Measurements from ENCODE around the gene RAB40C. TPM values are rescaled to one million over a fixed set of nuclear protein-coding genes. Genes with fewer than 3 reads are reported as not detected.

Gene RAB40C
- total and polyA plus RNA-seq, 4 donors = 6.1 to 11.0 (median 9.2) TPM

DNA sequence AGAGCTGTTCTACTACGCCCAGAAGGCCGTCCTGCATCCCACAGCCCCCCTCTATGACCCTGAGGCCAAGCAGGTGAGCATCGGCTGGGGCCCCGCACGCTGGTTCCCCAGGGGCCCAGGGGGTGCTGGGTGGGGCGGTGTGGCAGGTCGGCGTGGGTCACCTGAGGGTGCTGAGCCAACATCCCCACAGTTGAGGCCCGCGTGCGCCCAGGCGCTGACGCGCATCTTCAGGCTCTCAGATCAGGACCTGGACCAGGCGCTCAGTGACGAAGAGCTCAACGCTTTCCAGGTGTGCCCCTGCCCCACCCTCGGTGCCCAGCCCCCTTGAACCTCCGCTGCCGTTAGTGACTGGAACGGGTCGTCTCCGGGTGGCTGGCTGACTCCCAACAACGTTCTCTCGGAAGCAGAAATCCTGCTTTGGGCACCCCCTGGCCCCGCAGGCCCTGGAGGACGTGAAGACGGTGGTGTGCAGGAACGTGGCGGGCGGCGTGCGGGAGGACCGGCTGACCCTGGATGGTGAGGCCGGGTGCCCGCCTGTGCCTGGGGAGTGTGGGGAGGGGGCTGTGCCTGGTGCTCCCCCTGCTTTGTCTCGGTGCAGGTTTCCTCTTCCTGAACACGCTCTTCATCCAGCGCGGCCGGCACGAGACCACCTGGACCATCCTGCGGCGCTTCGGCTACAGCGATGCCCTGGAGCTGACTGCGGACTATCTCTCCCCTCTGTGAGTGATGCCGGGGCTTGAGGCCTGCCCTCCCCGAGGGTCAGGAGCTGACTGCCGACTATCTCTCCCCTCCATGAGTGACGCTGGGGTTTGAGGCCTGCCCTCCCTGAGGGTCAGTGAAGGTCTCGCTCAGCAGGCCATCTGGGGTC, 80.9 kb downstream of the RAB40C start (continued):
- TF ChIP-seq, protein P1, sequence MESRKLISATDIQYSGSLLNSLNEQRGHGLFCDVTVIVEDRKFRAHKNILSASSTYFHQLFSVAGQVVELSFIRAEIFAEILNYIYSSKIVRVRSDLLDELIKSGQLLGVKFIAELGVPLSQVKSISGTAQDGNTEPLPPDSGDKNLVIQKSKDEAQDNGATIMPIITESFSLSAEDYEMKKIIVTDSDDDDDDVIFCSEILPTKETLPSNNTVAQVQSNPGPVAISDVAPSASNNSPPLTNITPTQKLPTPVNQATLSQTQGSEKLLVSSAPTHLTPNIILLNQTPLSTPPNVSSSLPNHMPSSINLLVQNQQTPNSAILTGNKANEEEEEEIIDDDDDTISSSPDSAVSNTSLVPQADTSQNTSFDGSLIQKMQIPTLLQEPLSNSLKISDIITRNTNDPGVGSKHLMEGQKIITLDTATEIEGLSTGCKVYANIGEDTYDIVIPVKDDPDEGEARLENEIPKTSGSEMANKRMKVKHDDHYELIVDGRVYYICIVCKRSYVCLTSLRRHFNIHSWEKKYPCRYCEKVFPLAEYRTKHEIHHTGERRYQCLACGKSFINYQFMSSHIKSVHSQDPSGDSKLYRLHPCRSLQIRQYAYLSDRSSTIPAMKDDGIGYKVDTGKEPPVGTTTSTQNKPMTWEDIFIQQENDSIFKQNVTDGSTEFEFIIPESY (IDR thresholded peaks at IDR 0.05) = no peak
- TF ChIP-seq RXRA (IDR thresholded peaks at IDR 0.05) = no peak

DNA sequence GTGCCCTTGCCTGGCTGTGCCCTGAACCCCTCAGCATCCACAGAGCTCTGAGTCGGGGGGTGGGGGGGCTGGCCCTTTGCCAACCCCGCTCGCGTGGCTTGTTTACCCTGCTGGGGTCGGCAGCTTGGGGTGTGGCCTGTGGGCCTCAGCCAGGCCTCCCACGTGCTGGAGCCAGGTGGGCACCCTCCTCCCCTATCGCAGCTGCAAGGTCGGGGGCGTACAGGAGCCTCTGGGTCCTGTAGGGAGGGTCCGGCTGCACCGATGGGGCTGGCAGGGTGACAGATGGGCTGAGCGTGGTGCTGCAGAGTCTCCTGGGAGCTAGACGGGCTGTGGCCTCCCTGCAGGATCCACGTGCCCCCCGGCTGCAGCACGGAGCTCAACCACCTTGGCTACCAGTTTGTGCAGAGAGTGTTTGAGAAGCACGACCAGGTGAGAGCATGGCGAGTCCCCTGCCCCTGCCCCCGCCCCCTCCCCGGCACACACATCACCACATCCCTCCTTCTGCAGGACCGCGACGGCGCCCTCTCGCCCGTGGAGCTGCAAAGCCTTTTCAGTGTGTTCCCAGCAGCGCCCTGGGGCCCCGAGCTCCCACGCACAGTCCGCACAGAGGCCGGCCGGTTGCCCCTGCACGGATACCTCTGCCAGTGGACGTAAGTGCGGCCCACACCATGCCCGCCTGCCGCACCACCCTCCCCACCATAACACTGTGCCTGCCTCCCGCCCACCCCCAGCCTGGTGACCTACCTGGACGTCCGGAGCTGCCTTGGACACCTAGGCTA, 81.7 kb downstream of the RAB40C start:
- H3K9me3 ChIP-seq (ENCODE audit: control insufficient read depth in 4 of 4, low read length in 3 of 4) = no peaks in the 10 kb centered on the region
- H3K4me3 ChIP-seq (ENCODE audit: low read depth in 1 of 3, low read length in 3 of 3) = no peak overlapping the region
- H3K27me3 ChIP-seq (ENCODE audit: control insufficient read depth in 4 of 4, insufficient read depth in 4 of 4, low read length in 3 of 4) = no peaks in the 10 kb centered on the region
- H3K4me1 ChIP-seq (ENCODE audit: control insufficient read depth in 4 of 4, insufficient read depth in 4 of 4, low read length in 3 of 4) = peaks cover 14 to 36% (median 20%) of the 10 kb centered on the region in 4 donors
- H3K9ac ChIP-seq (ENCODE audit: low read depth in 1 of 2, low read length in 2 of 2) = no peak overlapping the region
- 90% methylated on average over 40 of the region's 40 CpGs for WGBS
- TF ChIP-seq JUND (IDR thresholded peaks at IDR 0.05) = no peak
- TF ChIP-seq, protein P2, sequence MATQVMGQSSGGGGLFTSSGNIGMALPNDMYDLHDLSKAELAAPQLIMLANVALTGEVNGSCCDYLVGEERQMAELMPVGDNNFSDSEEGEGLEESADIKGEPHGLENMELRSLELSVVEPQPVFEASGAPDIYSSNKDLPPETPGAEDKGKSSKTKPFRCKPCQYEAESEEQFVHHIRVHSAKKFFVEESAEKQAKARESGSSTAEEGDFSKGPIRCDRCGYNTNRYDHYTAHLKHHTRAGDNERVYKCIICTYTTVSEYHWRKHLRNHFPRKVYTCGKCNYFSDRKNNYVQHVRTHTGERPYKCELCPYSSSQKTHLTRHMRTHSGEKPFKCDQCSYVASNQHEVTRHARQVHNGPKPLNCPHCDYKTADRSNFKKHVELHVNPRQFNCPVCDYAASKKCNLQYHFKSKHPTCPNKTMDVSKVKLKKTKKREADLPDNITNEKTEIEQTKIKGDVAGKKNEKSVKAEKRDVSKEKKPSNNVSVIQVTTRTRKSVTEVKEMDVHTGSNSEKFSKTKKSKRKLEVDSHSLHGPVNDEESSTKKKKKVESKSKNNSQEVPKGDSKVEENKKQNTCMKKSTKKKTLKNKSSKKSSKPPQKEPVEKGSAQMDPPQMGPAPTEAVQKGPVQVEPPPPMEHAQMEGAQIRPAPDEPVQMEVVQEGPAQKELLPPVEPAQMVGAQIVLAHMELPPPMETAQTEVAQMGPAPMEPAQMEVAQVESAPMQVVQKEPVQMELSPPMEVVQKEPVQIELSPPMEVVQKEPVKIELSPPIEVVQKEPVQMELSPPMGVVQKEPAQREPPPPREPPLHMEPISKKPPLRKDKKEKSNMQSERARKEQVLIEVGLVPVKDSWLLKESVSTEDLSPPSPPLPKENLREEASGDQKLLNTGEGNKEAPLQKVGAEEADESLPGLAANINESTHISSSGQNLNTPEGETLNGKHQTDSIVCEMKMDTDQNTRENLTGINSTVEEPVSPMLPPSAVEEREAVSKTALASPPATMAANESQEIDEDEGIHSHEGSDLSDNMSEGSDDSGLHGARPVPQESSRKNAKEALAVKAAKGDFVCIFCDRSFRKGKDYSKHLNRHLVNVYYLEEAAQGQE (IDR thresholded peaks at IDR 0.05) = no peak
- no peak overlapping the region for H3K27ac ChIP-seq (ENCODE audit: low read depth in 1 of 2, low read length in 2 of 2)
- peaks cover 5 to 37% (median 19%) of the 10 kb centered on the region in 4 donors for H3K36me3 ChIP-seq (ENCODE audit: control insufficient read depth in 4 of 4, insufficient read depth in 3 of 4, low read depth in 1 of 4, low read length in 3 of 4)
- DNase-seq (ENCODE audit: low spot score) = no peak

DNA sequence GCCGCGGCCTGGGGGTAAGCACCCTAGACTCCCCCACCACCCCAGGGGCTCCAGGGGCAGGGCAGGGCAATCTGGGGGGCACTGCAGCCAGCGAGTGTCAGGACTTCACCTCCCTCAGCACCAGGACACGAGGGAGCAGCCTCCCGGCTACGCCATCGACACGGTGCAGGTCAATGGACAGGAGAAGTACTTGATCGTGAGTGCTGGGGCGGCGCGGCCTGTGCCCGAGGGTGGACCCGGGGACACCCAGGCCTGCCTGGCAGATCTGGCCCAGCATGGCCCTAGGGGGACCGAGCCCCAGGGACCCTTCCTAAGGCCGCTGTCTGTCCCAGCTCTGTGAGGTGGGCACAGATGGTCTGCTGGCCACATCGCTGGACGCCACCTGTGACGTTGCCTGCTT, 82.5 kb downstream of the RAB40C start:
- Histone ChIP-seq H3K27ac (ENCODE audit: low read depth in 1 of 2, low read length in 2 of 2) (no peak overlapping the region), H3K4me1 (ENCODE audit: control insufficient read depth in 4 of 4, insufficient read depth in 4 of 4, low read length in 3 of 4) (peaks cover 12 to 33% (median 18%) of the 10 kb centered on the region in 4 donors), H3K36me3 (ENCODE audit: control insufficient read depth in 4 of 4, insufficient read depth in 3 of 4, low read depth in 1 of 4, low read length in 3 of 4) (peaks cover 5 to 37% (median 19%) of the 10 kb centered on the region in 4 donors)

DNA sequence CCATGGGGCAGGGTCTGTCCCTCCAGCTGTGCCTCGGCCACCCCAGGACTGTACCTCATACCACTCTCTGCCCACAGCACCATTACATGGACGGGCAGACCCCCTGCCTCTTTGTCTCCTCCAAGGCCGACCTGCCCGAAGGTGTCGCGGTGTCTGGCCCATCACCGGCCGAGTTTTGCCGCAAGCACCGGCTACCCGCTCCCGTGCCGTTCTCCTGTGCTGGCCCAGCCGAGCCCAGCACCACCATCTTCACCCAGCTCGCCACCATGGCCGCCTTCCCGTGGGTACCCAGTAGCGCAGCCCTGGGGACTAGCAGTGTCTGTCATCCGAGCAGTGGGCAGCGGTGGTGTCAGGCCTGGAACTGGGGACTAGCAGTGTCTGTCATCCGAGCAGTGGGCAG, 83.0 kb downstream of the RAB40C start:
- Histone ChIP-seq H3K9me3 (ENCODE audit: control insufficient read depth in 4 of 4, low read length in 3 of 4) (no peaks in the 10 kb centered on the region), H3K4me3 (ENCODE audit: low read depth in 1 of 3, low read length in 3 of 3) (no peak overlapping the region), H3K4me1 (ENCODE audit: control insufficient read depth in 4 of 4, insufficient read depth in 4 of 4, low read length in 3 of 4) (peaks cover 9 to 28% (median 15%) of the 10 kb centered on the region in 4 donors), H3K27me3 (ENCODE audit: control insufficient read depth in 4 of 4, insufficient read depth in 4 of 4, low read length in 3 of 4) (no peaks in the 10 kb centered on the region), H3K36me3 (ENCODE audit: control insufficient read depth in 4 of 4, insufficient read depth in 3 of 4, low read depth in 1 of 4, low read length in 3 of 4) (peaks cover 5 to 37% (median 19%) of the 10 kb centered on the region in 4 donors), H3K9ac (ENCODE audit: low read depth in 1 of 2, low read length in 2 of 2) (no peak overlapping the region), H3K27ac (ENCODE audit: low read depth in 1 of 2, low read length in 2 of 2) (no peak overlapping the region)
- TF ChIP-seq FOXA2 (IDR thresholded peaks at IDR 0.05) (no peak), YY1 (IDR thresholded peaks at IDR 0.05) (no peak), RXRA (IDR thresholded peaks at IDR 0.05) (no peak), FOXA1 (IDR thresholded peaks at IDR 0.05) (no peak), GABPA (IDR thresholded peaks at IDR 0.05 in 1 of 2, conservative IDR thresholded peaks at IDR 0.05 in 1 of 2) (no peak), NR2F2 (IDR thresholded peaks at IDR 0.05) (no peak), EGR1 (IDR thresholded peaks at IDR 0.05; ENCODE audit: low read depth in 2 of 2) (no peak), RAD21 (IDR thresholded peaks at IDR 0.05) (no peak)
- TF ChIP-seq, protein P1 (IDR thresholded peaks at IDR 0.05) = no peak
- TF ChIP-seq, protein P3, sequence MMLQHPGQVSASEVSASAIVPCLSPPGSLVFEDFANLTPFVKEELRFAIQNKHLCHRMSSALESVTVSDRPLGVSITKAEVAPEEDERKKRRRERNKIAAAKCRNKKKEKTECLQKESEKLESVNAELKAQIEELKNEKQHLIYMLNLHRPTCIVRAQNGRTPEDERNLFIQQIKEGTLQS (IDR thresholded peaks at IDR 0.05) = no peak
- TF ChIP-seq, protein P4, sequence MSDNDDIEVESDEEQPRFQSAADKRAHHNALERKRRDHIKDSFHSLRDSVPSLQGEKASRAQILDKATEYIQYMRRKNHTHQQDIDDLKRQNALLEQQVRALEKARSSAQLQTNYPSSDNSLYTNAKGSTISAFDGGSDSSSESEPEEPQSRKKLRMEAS (IDR thresholded peaks at IDR 0.05) = no peak
- DNase-seq (ENCODE audit: low spot score) = no peak
- 95% methylated on average over 21 of the region's 21 CpGs for WGBS

More for the DNA sequence above, 82.5 kb downstream of the RAB40C start:
- no peak for DNase-seq (ENCODE audit: low spot score)
- WGBS = 95% methylated on average over 19 of the region's 19 CpGs
- Histone ChIP-seq H3K4me3 (ENCODE audit: low read depth in 1 of 3, low read length in 3 of 3) (no peak overlapping the region), H3K9me3 (ENCODE audit: control insufficient read depth in 4 of 4, low read length in 3 of 4) (no peaks in the 10 kb centered on the region), H3K27me3 (ENCODE audit: control insufficient read depth in 4 of 4, insufficient read depth in 4 of 4, low read length in 3 of 4) (no peaks in the 10 kb centered on the region), H3K9ac (ENCODE audit: low read depth in 1 of 2, low read length in 2 of 2) (no peak overlapping the region)
- TF ChIP-seq GABPA (IDR thresholded peaks at IDR 0.05 in 1 of 2, conservative IDR thresholded peaks at IDR 0.05 in 1 of 2) = no peak

Measured in liver (tissue), 9 donors.